Measurements from ENCODE around the gene PHF13. TPM values are rescaled to one million over a fixed set of nuclear protein-coding genes. Genes with fewer than 3 reads are reported as not detected.

The PHF13 gene
- total and polyA plus RNA-seq, 2 experiments from 2014 or later: 11.6 to 21.3 TPM

- no peak overlapping the region for H3K4me2 ChIP-seq (ENCODE audit: unreplicated experiment)
- no peaks in the 10 kb centered on the region for H3K9me3 ChIP-seq (ENCODE audit: low read depth)
- H4K20me1 ChIP-seq (ENCODE audit: insufficient read depth): no peaks in the 10 kb centered on the region
- H3K27me3 ChIP-seq (replicated peaks; ENCODE audit: insufficient read depth): no peaks in the 10 kb centered on the region
- H3K4me3 ChIP-seq: no peak overlapping the region
- in situ Hi-C loops (cut with MboI): no loop called here
- H3K9ac ChIP-seq: no peak overlapping the region
- H3F3A ChIP-seq (ENCODE audit: insufficient read depth): no peaks in the 10 kb centered on the region
- H3K9me2 ChIP-seq (ENCODE audit: insufficient read depth): no peaks in the 10 kb centered on the region
- peaks cover 3% of the 10 kb centered on the region; the same call in 1 of the 2 replicates for H3K36me3 ChIP-seq (ENCODE audit: low read depth)
- peaks cover 24% of the 10 kb centered on the region for H3K79me2 ChIP-seq (ENCODE audit: insufficient read depth)
- H3K4me1 ChIP-seq (ENCODE audit: insufficient read depth): no peaks in the 10 kb centered on the region
- H2AFZ ChIP-seq: no peak overlapping the region
- 95 to 96% methylated on average over 5 of the region's 5 CpGs for WGBS, 2 experiments (ENCODE audit: low coverage in 1 of 2, low lambda C conversion rate in 2 of 2, missing lambda C conversion rate in 2 of 2)
- no peak overlapping the region for H3K27ac ChIP-seq
- TF ChIP-seq EZH2 (IDR thresholded peaks at IDR 0.05; ENCODE audit: insufficient read depth, poor library complexity, severe bottlenecking) (no peak), EZH2phosphoT487 (IDR thresholded peaks at IDR 0.05; ENCODE audit: insufficient read depth, low read depth) (no peak)
- DNase-seq: no peak
Measured at GRCh38 chr1:6666696-6667095, 53.2 kb downstream of the PHF13 start.

- 96 to 99% methylated on average over 6 of the region's 6 CpGs for WGBS, 2 experiments (ENCODE audit: low coverage in 1 of 2, low lambda C conversion rate in 2 of 2, missing lambda C conversion rate in 2 of 2)
- H3F3A ChIP-seq (ENCODE audit: insufficient read depth): no peaks in the 10 kb centered on the region
- no peaks in the 10 kb centered on the region for H4K20me1 ChIP-seq (ENCODE audit: insufficient read depth)
- H3K9ac ChIP-seq: no peak overlapping the region
- peaks cover 3% of the 10 kb centered on the region; the same call in 1 of the 2 replicates for H3K36me3 ChIP-seq (ENCODE audit: low read depth)
- H2AFZ ChIP-seq: no peak overlapping the region
- H3K9me3 ChIP-seq (ENCODE audit: low read depth): no peaks in the 10 kb centered on the region
- no peak for DNase-seq
- no peaks in the 10 kb centered on the region for H3K27me3 ChIP-seq (replicated peaks; ENCODE audit: insufficient read depth)
- peaks cover 26% of the 10 kb centered on the region for H3K79me2 ChIP-seq (ENCODE audit: insufficient read depth)
- in situ Hi-C loops (cut with MboI): no loop called here
- no peak overlapping the region for H3K27ac ChIP-seq
- no peak overlapping the region for H3K4me2 ChIP-seq (ENCODE audit: unreplicated experiment)
- H3K4me3 ChIP-seq: no peak overlapping the region
- TF ChIP-seq EZH2 (IDR thresholded peaks at IDR 0.05; ENCODE audit: insufficient read depth, poor library complexity, severe bottlenecking) (no peak), EZH2phosphoT487 (IDR thresholded peaks at IDR 0.05; ENCODE audit: insufficient read depth, low read depth) (no peak)
- no peaks in the 10 kb centered on the region for H3K4me1 ChIP-seq (ENCODE audit: insufficient read depth)
- H3K9me2 ChIP-seq (ENCODE audit: insufficient read depth): no peaks in the 10 kb centered on the region
Measured at GRCh38 chr1:6667139-6667538, 53.6 kb downstream of the PHF13 start.

DNA sequence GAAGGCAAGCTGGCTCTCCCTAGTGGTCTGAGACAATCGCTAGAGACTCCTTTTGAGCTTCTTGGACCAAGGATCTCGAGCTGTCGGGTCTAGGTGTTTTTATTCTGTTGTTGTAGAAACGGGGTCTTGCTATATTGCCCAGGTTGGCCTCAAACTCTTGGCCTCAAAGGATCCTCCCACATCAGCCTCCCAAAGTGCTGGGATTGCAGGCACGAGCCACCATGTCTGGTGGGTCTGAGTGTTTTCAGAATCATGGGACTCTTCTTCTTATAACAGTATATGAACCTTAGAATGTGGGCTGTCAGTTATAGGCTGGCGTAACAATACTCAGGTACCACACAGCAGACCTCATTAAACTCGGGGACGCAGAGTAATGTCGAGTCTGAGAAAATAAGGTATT, 55.0 kb downstream of the PHF13 start:
- H3K27me3 ChIP-seq (replicated peaks; ENCODE audit: insufficient read depth): no peaks in the 10 kb centered on the region
- no peak overlapping the region for H2AFZ ChIP-seq
- H3K79me2 ChIP-seq (ENCODE audit: insufficient read depth): peaks cover 17% of the 10 kb centered on the region; the same call in 1 of the 2 replicates
- H3K4me1 ChIP-seq (ENCODE audit: insufficient read depth): no peaks in the 10 kb centered on the region
- H3K4me2 ChIP-seq (ENCODE audit: unreplicated experiment): no peak overlapping the region
- H4K20me1 ChIP-seq (ENCODE audit: insufficient read depth): no peaks in the 10 kb centered on the region
- peaks cover 3% of the 10 kb centered on the region; the same call in 1 of the 2 replicates for H3K36me3 ChIP-seq (ENCODE audit: low read depth)
- no peaks in the 10 kb centered on the region for H3F3A ChIP-seq (ENCODE audit: insufficient read depth)
- H3K4me3 ChIP-seq: no peak overlapping the region
- TF ChIP-seq EZH2 (IDR thresholded peaks at IDR 0.05; ENCODE audit: insufficient read depth, poor library complexity, severe bottlenecking) (no peak), EZH2phosphoT487 (IDR thresholded peaks at IDR 0.05; ENCODE audit: insufficient read depth, low read depth) (no peak)
- 99% methylated on average over 9 of the region's 9 CpGs for WGBS, 2 experiments (ENCODE audit: low coverage in 1 of 2, low lambda C conversion rate in 2 of 2, missing lambda C conversion rate in 2 of 2)
- no peak for DNase-seq
- H3K27ac ChIP-seq: no peak overlapping the region
- H3K9me3 ChIP-seq (ENCODE audit: low read depth): no peaks in the 10 kb centered on the region
- no peaks in the 10 kb centered on the region for H3K9me2 ChIP-seq (ENCODE audit: insufficient read depth)
- no peak overlapping the region for H3K9ac ChIP-seq
- in situ Hi-C loops (cut with MboI): no loop called here

- in situ Hi-C loops (cut with MboI): no loop called here
- TF ChIP-seq EZH2 (IDR thresholded peaks at IDR 0.05; ENCODE audit: insufficient read depth, poor library complexity, severe bottlenecking) (no peak), EZH2phosphoT487 (IDR thresholded peaks at IDR 0.05; ENCODE audit: insufficient read depth, low read depth) (no peak)
- peaks cover 12% of the 10 kb centered on the region; the same call in 1 of the 2 replicates for H3K79me2 ChIP-seq (ENCODE audit: insufficient read depth)
- no peaks in the 10 kb centered on the region for H3K27me3 ChIP-seq (replicated peaks; ENCODE audit: insufficient read depth)
- H3K4me1 ChIP-seq (ENCODE audit: insufficient read depth): no peaks in the 10 kb centered on the region
- peaks cover 5% of the 10 kb centered on the region for H3K36me3 ChIP-seq (ENCODE audit: low read depth)
- no peaks in the 10 kb centered on the region for H3K9me3 ChIP-seq (ENCODE audit: low read depth)
- WGBS, 2 experiments (ENCODE audit: low coverage in 1 of 2, low lambda C conversion rate in 2 of 2, missing lambda C conversion rate in 2 of 2): 42 to 52% methylated on average over 2 of the region's 2 CpGs
- H3F3A ChIP-seq (ENCODE audit: insufficient read depth): no peaks in the 10 kb centered on the region
- H3K9me2 ChIP-seq (ENCODE audit: insufficient read depth): no peaks in the 10 kb centered on the region
- H3K9ac ChIP-seq: no peak overlapping the region
- H3K4me2 ChIP-seq (ENCODE audit: unreplicated experiment): no peak overlapping the region
- no peak overlapping the region for H3K27ac ChIP-seq
- H4K20me1 ChIP-seq (ENCODE audit: insufficient read depth): no peaks in the 10 kb centered on the region
- H3K4me3 ChIP-seq: no peak overlapping the region
- DNase-seq: no peak
- H2AFZ ChIP-seq: no peak overlapping the region
Measured at GRCh38 chr1:6672558-6672957, 59.0 kb downstream of the PHF13 start.

Other genes starting within 250 kb of the PHF13 start
- 20.0 and 25.7 TPM in 2 replicates for gene ACOT7, start 220.0 kb upstream of the PHF13 start, total RNA-seq (2014; rRNA removed; shearing (Covaris generic))
- gene ACOT7, start 220.0 kb upstream of the PHF13 start, polyA plus RNA-seq (2016; fragmentation: Nextera tagmentation; extraction: Ambion mirVana): 74.7 and 79.2 TPM in 2 replicates
- not detected in 2 replicates for gene HES2, start 193.8 kb upstream of the PHF13 start, total RNA-seq (2014; rRNA removed; shearing (Covaris generic))
- gene HES2, start 193.8 kb upstream of the PHF13 start, polyA plus RNA-seq (2016; fragmentation: Nextera tagmentation; extraction: Ambion mirVana): not detected in 2 replicates
- not detected in 2 replicates for gene ESPN, start 189.0 kb upstream of the PHF13 start, total RNA-seq (2014; rRNA removed; shearing (Covaris generic))
- gene ESPN, start 189.0 kb upstream of the PHF13 start, polyA plus RNA-seq (2016; fragmentation: Nextera tagmentation; extraction: Ambion mirVana): not detected in 2 replicates
- 5.6 and 12.1 TPM in 2 replicates for gene TNFRSF25, start 147.6 kb upstream of the PHF13 start, total RNA-seq (2014; rRNA removed; shearing (Covaris generic))
- gene TNFRSF25, start 147.6 kb upstream of the PHF13 start, polyA plus RNA-seq (2016; fragmentation: Nextera tagmentation; extraction: Ambion mirVana): 2.5 and 3.1 TPM in 2 replicates
- gene PLEKHG5, start 122.1 kb upstream of the PHF13 start, total RNA-seq (2014; rRNA removed; shearing (Covaris generic)): 7.0 and 7.6 TPM in 2 replicates
- gene PLEKHG5, start 122.1 kb upstream of the PHF13 start, polyA plus RNA-seq (2016; fragmentation: Nextera tagmentation; extraction: Ambion mirVana): 2.0 and 2.8 TPM in 2 replicates
- gene NOL9, start 59.2 kb upstream of the PHF13 start, total RNA-seq (2014; rRNA removed; shearing (Covaris generic)): 16.6 and 27.8 TPM in 2 replicates
- gene NOL9, start 59.2 kb upstream of the PHF13 start, polyA plus RNA-seq (2016; fragmentation: Nextera tagmentation; extraction: Ambion mirVana): 13.0 and 15.7 TPM in 2 replicates
- gene TAS1R1, start 58.4 kb upstream of the PHF13 start, total RNA-seq (2014; rRNA removed; shearing (Covaris generic)): not detected in 2 replicates
- not detected in 2 replicates for gene TAS1R1, start 58.4 kb upstream of the PHF13 start, polyA plus RNA-seq (2016; fragmentation: Nextera tagmentation; extraction: Ambion mirVana)
- gene ZBTB48, start 33.7 kb upstream of the PHF13 start, total RNA-seq (2014; rRNA removed; shearing (Covaris generic)): 16.4 and 31.7 TPM in 2 replicates
- 11.2 and 15.4 TPM in 2 replicates for gene ZBTB48, start 33.7 kb upstream of the PHF13 start, polyA plus RNA-seq (2016; fragmentation: Nextera tagmentation; extraction: Ambion mirVana)
- gene KLHL21, start 10.9 kb upstream of the PHF13 start, total RNA-seq (2014; rRNA removed; shearing (Covaris generic)): 39.3 and 52.9 TPM in 2 replicates
- gene KLHL21, start 10.9 kb upstream of the PHF13 start, polyA plus RNA-seq (2016; fragmentation: Nextera tagmentation; extraction: Ambion mirVana): 16.6 and 17.7 TPM in 2 replicates
- 14.5 and 18.8 TPM in 2 replicates for gene THAP3, start 11.1 kb downstream of the PHF13 start, total RNA-seq (2014; rRNA removed; shearing (Covaris generic))
- gene THAP3, start 11.1 kb downstream of the PHF13 start, polyA plus RNA-seq (2016; fragmentation: Nextera tagmentation; extraction: Ambion mirVana): 19.0 and 19.5 TPM in 2 replicates
- 23.4 and 28.9 TPM in 2 replicates for gene DNAJC11, start 88.1 kb downstream of the PHF13 start, total RNA-seq (2014; rRNA removed; shearing (Covaris generic))
- gene DNAJC11, start 88.1 kb downstream of the PHF13 start, polyA plus RNA-seq (2016; fragmentation: Nextera tagmentation; extraction: Ambion mirVana): 40.6 and 46.9 TPM in 2 replicates
- 50.1 and 86.8 TPM in 2 replicates for gene CAMTA1, start 171.7 kb downstream of the PHF13 start, total RNA-seq (2014; rRNA removed; shearing (Covaris generic))
- 159 and 165 TPM in 2 replicates for gene CAMTA1, start 171.7 kb downstream of the PHF13 start, polyA plus RNA-seq (2016; fragmentation: Nextera tagmentation; extraction: Ambion mirVana)